Thyroid gland (tissue), 4 donors: ENCODE data around the gene CHSY1. TPM values are rescaled to one million over a fixed set of nuclear protein-coding genes. Genes with fewer than 3 reads are reported as not detected.

ENCODE experiments used
- DNase-seq, 2 donors: peaks; one replicate each; pipeline ENCODE4 v3.0.0-alpha.2; 2019
- H3K27ac ChIP-seq, 3 donors: fragments of 200-600 bp; sonication (generic); 1 replicate in 2 of 3; 2 replicates in 1 of 3; pipeline ENCODE4 v1.5.1; 2016 to 2019; ENCODE audit warnings: mild to moderate bottlenecking in 1 of 3, moderate library complexity in 1 of 3
- H3K27me3 ChIP-seq: fragments of 200-600 bp; sonication (generic); one replicate; pipeline ENCODE4 v1.5.1; 2019
- H3K36me3 ChIP-seq, 2 donors: fragments of 200-600 bp; sonication (generic); one replicate each; pipeline ENCODE4 v1.5.1; 2016 to 2019
- H3K4me1 ChIP-seq, 2 donors: fragments of 200-600 bp; sonication (generic); one replicate each; pipeline ENCODE4 v1.5.1; 2017 to 2019
- H3K4me3 ChIP-seq, 3 donors: fragments of 200-600 bp; sonication (generic); replicated peaks in 1 of 3; 1 replicate in 2 of 3; 2 replicates in 1 of 3; pipeline ENCODE4 v1.5.1; 2016; ENCODE audit warnings: mild to moderate bottlenecking in 1 of 3
- H3K9me3 ChIP-seq: fragments of 200-600 bp; sonication (generic); one replicate; pipeline ENCODE4 v1.5.1; 2017
- CTCF ChIP-seq, 6 experiments: fragments of 200-600 bp in 3 of 6; fragments of 450-650 bp in 3 of 6; sonication (generic) in 3 of 6; IDR thresholded peaks; one replicate each; pipeline ENCODE4 v1.5.1; 2016 to 2019; ENCODE audit warnings: antibody characterized with exemption in 6 of 6, mild to moderate bottlenecking in 2 of 6, inconsistent platforms in 1 of 6, moderate library complexity in 1 of 6
- POLR2A ChIP-seq, 2 donors: fragments of 450-650 bp; IDR thresholded peaks; one replicate each; pipeline ENCODE4 v1.6.1; 2017; ENCODE audit warnings: antibody characterized with exemption in 2 of 2, mild to moderate bottlenecking in 2 of 2, moderate library complexity in 1 of 2
- WGBS, 2 donors: methylation state at CpG; one replicate each; pipeline ENCODE4 v1.1.5; 2017; 5-methylcytosine and 5-hydroxymethylcytosine counted together
- intact Hi-C: fragments of 100-400 bp; cut with DNase I; formaldehyde crosslinking; loops from one replicate; pipeline ENCODE4 v1.15.1; 2023
- total RNA-seq, 4 donors: library from RNA; depleted of rRNA; stranded (reverse); fragments of >200 nt; gene quantifications; one replicate each; pipeline ENCODE4 v1.2.3, GENCODE V29; 2016

The CHSY1 gene
- total RNA-seq, 4 donors from 2014 or later: 13.8 to 26.6 (median 18.5) TPM

- no peak for TF ChIP-seq CTCF (IDR thresholded peaks at IDR 0.05)
- TF ChIP-seq POLR2A (IDR thresholded peaks at IDR 0.05): no peak
- H3K9me3 ChIP-seq: no peaks in the 10 kb centered on the region
- H3K36me3 ChIP-seq: peaks cover 0 to 4% of the 10 kb centered on the region in 2 donors
- 72 to 84% methylated on average over 4 of the region's 4 CpGs for WGBS, 2 donors
- H3K4me3 ChIP-seq: no peak overlapping the region
- H3K27ac ChIP-seq: no peak overlapping the region
- intact Hi-C loops: no loop called here
- peaks cover 0 to 4% of the 10 kb centered on the region in 2 donors for H3K4me1 ChIP-seq
- DNase-seq: no peak
- H3K27me3 ChIP-seq: no peaks in the 10 kb centered on the region
Observed at GRCh38 chr15:101182215-101182614, 69.6 kb downstream of the CHSY1 start.

DNA sequence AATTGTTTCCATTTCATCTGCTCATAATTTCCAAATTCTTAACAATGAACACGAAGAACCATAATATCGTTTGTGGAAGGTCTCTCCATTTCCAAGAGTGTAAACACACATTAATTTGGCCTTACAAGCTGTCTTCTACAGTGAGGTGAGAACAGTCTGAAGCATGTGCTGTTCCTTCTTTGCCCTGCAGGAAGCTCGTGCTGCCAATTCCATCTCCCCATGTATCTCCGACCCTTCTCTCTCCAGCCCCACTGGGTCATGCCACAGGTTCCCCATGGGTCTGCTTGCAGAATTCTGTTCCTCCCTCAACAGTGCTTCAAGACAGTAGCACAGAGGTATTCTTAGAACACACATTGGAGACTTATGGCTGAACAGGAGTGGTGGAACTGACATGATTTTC lies 70.5 kb downstream of the CHSY1 start:
- peaks cover 2 to 4% of the 10 kb centered on the region in 2 donors for H3K4me1 ChIP-seq
- H3K36me3 ChIP-seq: peaks cover 0 to 4% of the 10 kb centered on the region in 2 donors
- H3K9me3 ChIP-seq: no peaks in the 10 kb centered on the region
- DNase-seq: no peak
- H3K27me3 ChIP-seq: no peaks in the 10 kb centered on the region
- H3K4me3 ChIP-seq: no peak overlapping the region
- no peak overlapping the region for H3K27ac ChIP-seq
- 92 to 95% methylated on average over 4 of the region's 4 CpGs for WGBS, 2 donors
- no peak for TF ChIP-seq POLR2A (IDR thresholded peaks at IDR 0.05)
- TF ChIP-seq CTCF (IDR thresholded peaks at IDR 0.05): no peak
- intact Hi-C loops: no loop called here

- H3K4me1 ChIP-seq: peaks cover 5% of the 10 kb centered on the region in 2 donors
- H3K27me3 ChIP-seq: no peaks in the 10 kb centered on the region
- H3K27ac ChIP-seq: no peak overlapping the region
- 93% methylated on average over 13 of the region's 13 CpGs for WGBS, 2 donors
- peaks cover 0 to 4% of the 10 kb centered on the region in 2 donors for H3K36me3 ChIP-seq
- DNase-seq: no peak
- TF ChIP-seq CTCF (IDR thresholded peaks at IDR 0.05) (no peak), POLR2A (IDR thresholded peaks at IDR 0.05) (no peak)
- no peak overlapping the region for H3K4me3 ChIP-seq
- intact Hi-C loops: no loop called here
- no peaks in the 10 kb centered on the region for H3K9me3 ChIP-seq
Observed at GRCh38 chr15:101180620-101181307, 71.1 kb downstream of the CHSY1 start.

DNA sequence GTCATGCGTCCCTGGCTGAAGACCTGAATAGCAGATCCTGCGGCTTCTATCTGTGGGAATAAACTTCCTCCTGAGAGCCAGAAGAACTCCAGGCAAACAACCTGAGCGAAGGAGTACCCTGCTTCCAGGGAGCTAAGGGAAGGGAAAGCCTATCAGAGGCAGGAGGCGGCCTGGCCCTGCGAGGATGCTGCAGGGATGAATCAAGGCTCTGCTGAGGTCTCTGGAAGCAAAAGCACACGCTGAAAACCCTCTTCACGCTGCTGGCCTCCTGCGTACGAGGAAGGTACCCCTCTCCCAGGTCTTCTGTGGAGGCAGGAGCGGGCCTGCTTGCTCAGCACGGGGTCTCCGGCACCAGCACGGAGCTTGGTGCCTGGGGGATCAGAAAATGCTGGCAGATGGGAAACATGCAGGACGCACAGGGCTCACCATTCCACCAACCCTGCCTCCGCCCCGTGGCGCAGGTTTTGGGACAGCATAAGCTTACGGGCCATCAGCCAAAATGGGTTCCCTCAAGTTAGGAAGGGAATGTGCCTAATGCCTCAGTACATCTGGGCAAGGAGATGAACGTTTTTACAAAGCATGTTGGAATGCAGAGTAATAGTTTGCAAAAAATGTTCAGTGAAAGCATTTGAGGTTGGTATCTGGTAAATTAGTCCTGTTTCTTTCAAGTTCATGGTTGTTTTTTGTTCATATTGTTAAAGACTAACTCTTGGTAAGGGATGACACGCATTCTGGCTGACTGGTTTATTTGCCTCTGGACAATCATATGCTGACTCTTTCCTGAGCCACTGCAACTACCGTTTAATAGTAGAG lies 72.3 kb downstream of the CHSY1 start:
- no peak for DNase-seq
- peaks cover 5% of the 10 kb centered on the region in 2 donors for H3K4me1 ChIP-seq

More for the DNA sequence above, 72.3 kb downstream of the CHSY1 start:
- H3K9me3 ChIP-seq: no peaks in the 10 kb centered on the region
- H3K27me3 ChIP-seq: no peaks in the 10 kb centered on the region
- H3K27ac ChIP-seq: no peak overlapping the region
- H3K36me3 ChIP-seq: peaks cover 0 to 4% of the 10 kb centered on the region in 2 donors
- no peak for TF ChIP-seq POLR2A (IDR thresholded peaks at IDR 0.05)
- no peak for TF ChIP-seq CTCF (IDR thresholded peaks at IDR 0.05)
- no peak overlapping the region for H3K4me3 ChIP-seq
- WGBS, 2 donors: 86 to 87% methylated on average over 19 to 21 of the region's 21 CpGs
- intact Hi-C loops: no loop called here
